GM21825 (cell line): ENCODE data around the gene FBXO17.

Source experiments
- ATAC-seq: cut with Tn5 transposase; IDR thresholded peaks from one replicate; pipeline ENCODE4 v1.9.1; 2021; ENCODE audit warnings: mild to moderate bottlenecking, moderate library complexity; ENCODE audit not compliant: unreplicated experiment

Gene FBXO17

GRCh38 chr19:38918526-38918925 lies 57.0 kb downstream of the FBXO17 start:
- no peak for ATAC-seq

- ATAC-seq = no peak
Observed at GRCh38 chr19:38917921-38918491, 57.5 kb downstream of the FBXO17 start.

- ATAC-seq = no peak
Observed at GRCh38 chr19:38917516-38917915, 58.0 kb downstream of the FBXO17 start.

- no peak for ATAC-seq
Observed at GRCh38 chr19:38915329-38916321, 59.9 kb downstream of the FBXO17 start.

GRCh38 chr19:38913958-38914357 lies 61.6 kb downstream of the FBXO17 start:
- ATAC-seq = no peak

- no peak for ATAC-seq
Observed at GRCh38 chr19:38912600-38913514, 62.7 kb downstream of the FBXO17 start.

GRCh38 chr19:38911388-38912001 lies 64.0 kb downstream of the FBXO17 start:
- ATAC-seq = no peak

- ATAC-seq = no peak
Observed at GRCh38 chr19:38910488-38910887, 65.1 kb downstream of the FBXO17 start.

GRCh38 chr19:38908911-38909310 lies 66.6 kb downstream of the FBXO17 start:
- no peak for ATAC-seq

GRCh38 chr19:38907670-38908069 lies 67.9 kb downstream of the FBXO17 start:
- ATAC-seq = no peak

GRCh38 chr19:38907227-38907626 lies 68.3 kb downstream of the FBXO17 start:
- ATAC-seq = no peak

GRCh38 chr19:38905620-38906019 lies 69.9 kb downstream of the FBXO17 start:
- ATAC-seq = no peak

- no peak for ATAC-seq
Observed at GRCh38 chr19:38904581-38905539, 70.7 kb downstream of the FBXO17 start.

- no peak for ATAC-seq
Observed at GRCh38 chr19:38901683-38902082, 73.9 kb downstream of the FBXO17 start.

GRCh38 chr19:38900743-38901190 lies 74.8 kb downstream of the FBXO17 start:
- no peak for ATAC-seq

- no peak for ATAC-seq
Observed at GRCh38 chr19:38900202-38900629, 75.3 kb downstream of the FBXO17 start.

GRCh38 chr19:38899447-38900201 lies 75.9 kb downstream of the FBXO17 start, which contains the start of the genes NFKBIB and SIRT2:
NFKBIB (plus strand) TSS chr19:38899969; CDS start chr19:38900033, 64 bp downstream.
SIRT2 (minus strand) TSS chr19:38899618; CDS start chr19:38899521, 97 bp downstream.
- peak; percentile 90 for ATAC-seq

- no peak for ATAC-seq
Observed at GRCh38 chr19:38898788-38899446, 76.6 kb downstream of the FBXO17 start.
